Keratinocyte (primary cell): ENCODE measurements around the gene EFNA1. TPM values are rescaled to one million over a fixed set of nuclear protein-coding genes. Genes with fewer than 3 reads are reported as not detected.

Experiments
- DNase-seq: peaks from one replicate; pipeline ENCODE4 v3.0.0-alpha.2; 2011; ENCODE audit warnings: low read depth, missing footprints, low spot score
- FAIRE-seq: peaks from 2 replicates; lab custom pipeline; 2011; peaks lifted over from hg19 to GRCh38; lab: Jason Lieb, UNC
- H2AFZ ChIP-seq: 2 replicates; pipeline ENCODE4 v1.6.0; 2012; ENCODE audit warnings: low read length, control low read depth, inconsistent platforms; ENCODE audit not compliant: control insufficient read depth
- H3K27ac ChIP-seq: 2 replicates; pipeline ENCODE4 v1.5.1; 2011; ENCODE audit warnings: low read length; ENCODE audit not compliant: control insufficient read depth, insufficient read depth
- H3K27me3 ChIP-seq: 3 replicates; pipeline ENCODE4 v1.6.0; 2011; ENCODE audit warnings: low read length; ENCODE audit not compliant: control insufficient read depth, insufficient read depth; ENCODE audit errors: extremely low read depth
- H3K36me3 ChIP-seq, 2 experiments: 2 replicates in 1 of 2; 3 replicates in 1 of 2; pipeline ENCODE4 v1.5.1; 2011; ENCODE audit warnings: low read length in 2 of 2, mild to moderate bottlenecking in 1 of 2; ENCODE audit not compliant: control insufficient read depth in 2 of 2, insufficient read depth in 2 of 2; ENCODE audit errors: extremely low read depth in 1 of 2
- H3K4me1 ChIP-seq: 3 replicates; pipeline ENCODE4 v1.5.1; 2011; ENCODE audit warnings: low read length; ENCODE audit not compliant: control insufficient read depth, insufficient read depth; ENCODE audit errors: extremely low read depth
- H3K4me2 ChIP-seq: 3 replicates; pipeline ENCODE4 v1.6.0; 2011; ENCODE audit warnings: low read depth, low read length; ENCODE audit not compliant: control insufficient read depth, insufficient read depth; ENCODE audit errors: extremely low read depth
- H3K4me3 ChIP-seq, 3 experiments: fragments of 200-600 bp in 1 of 3; sonication (generic) in 1 of 3; 2 replicates in 2 of 3; 3 replicates in 1 of 3; pipeline ENCODE4 v1.5.1; 2011 to 2016; ENCODE audit warnings: low read length in 3 of 3, mild to moderate bottlenecking in 3 of 3, control low read depth in 2 of 3, inconsistent platforms in 1 of 3, low read depth in 1 of 3, mixed read lengths in 1 of 3, mixed run types in 1 of 3, moderate library complexity in 1 of 3; ENCODE audit not compliant: control insufficient read depth in 2 of 3, insufficient read depth in 2 of 3; ENCODE audit errors: extremely low read depth in 1 of 3
- H3K79me2 ChIP-seq: 2 replicates; pipeline ENCODE4 v1.6.0; 2012; ENCODE audit warnings: low read length; ENCODE audit not compliant: control insufficient read depth, insufficient read depth
- H3K9ac ChIP-seq: 3 replicates; pipeline ENCODE4 v1.6.0; 2011; ENCODE audit warnings: low read length; ENCODE audit not compliant: control insufficient read depth, insufficient read depth; ENCODE audit errors: extremely low read depth
- H3K9me1 ChIP-seq: 3 replicates; pipeline ENCODE4 v1.6.0; 2011; ENCODE audit warnings: low read length; ENCODE audit not compliant: control insufficient read depth, insufficient read depth; ENCODE audit errors: extremely low read depth
- H3K9me3 ChIP-seq: 2 replicates; pipeline ENCODE4 v1.5.1; 2012; ENCODE audit warnings: low read depth, low read length; ENCODE audit not compliant: control insufficient read depth
- H4K20me1 ChIP-seq: 3 replicates; pipeline ENCODE4 v1.6.0; 2011; ENCODE audit warnings: low read length; ENCODE audit not compliant: control insufficient read depth, insufficient read depth; ENCODE audit errors: extremely low read depth
- CTCF ChIP-seq, 3 experiments: IDR thresholded peaks in 1 of 3; conservative IDR thresholded peaks in 1 of 3; optimal IDR thresholded peaks in 1 of 3; 2 replicates in 2 of 3; 3 replicates in 1 of 3; pipeline versions ENCODE3 to v1.5.1; 2011; ENCODE audit warnings: low read length in 3 of 3, mild to moderate bottlenecking in 3 of 3, moderate library complexity in 2 of 3, control low read depth in 1 of 3, inconsistent platforms in 1 of 3; ENCODE audit not compliant: insufficient read depth in 2 of 3; ENCODE audit errors: extremely low read depth in 1 of 3
- EZH2 ChIP-seq: IDR thresholded peaks from one replicate; pipeline ENCODE4 v1.6.1; 2012; ENCODE audit warnings: inconsistent platforms, mild to moderate bottlenecking, low read length, moderate library complexity
- dilution Hi-C: fragments of 300-500 bp; cut with MboI; formaldehyde crosslinking; loops from one replicate; pipeline ENCODE4 v1.7.0; 2020; ENCODE audit warnings: low sequenced_read_pairs; ENCODE audit not compliant: extremely low pct_ligation_motif_present
- polyA plus RNA-seq, 5 experiments: library from polyadenylated mRNA; depleted of rRNA in 3 of 5; stranded (reverse) in 3 of 5; stranded (forward) in 1 of 5; unstranded in 1 of 5; fragments of >200 nt; gene quantifications; 1 replicate in 1 of 5; 2 replicates in 3 of 5; 3 replicates in 1 of 5; pipeline versions ENCODE4 v1.2.1 to v1.2.3, GENCODE V29; 2011 to 2012; ENCODE audit warnings: missing spikeins in 2 of 5, low read depth in 1 of 5, low replicate concordance in 1 of 5

EFNA1 gene
- polyA plus RNA-seq, 1 donor (not counting 4 experiments of a cell fraction or from before 2014, with no cell fraction given), result 77.5 TPM

DNA sequence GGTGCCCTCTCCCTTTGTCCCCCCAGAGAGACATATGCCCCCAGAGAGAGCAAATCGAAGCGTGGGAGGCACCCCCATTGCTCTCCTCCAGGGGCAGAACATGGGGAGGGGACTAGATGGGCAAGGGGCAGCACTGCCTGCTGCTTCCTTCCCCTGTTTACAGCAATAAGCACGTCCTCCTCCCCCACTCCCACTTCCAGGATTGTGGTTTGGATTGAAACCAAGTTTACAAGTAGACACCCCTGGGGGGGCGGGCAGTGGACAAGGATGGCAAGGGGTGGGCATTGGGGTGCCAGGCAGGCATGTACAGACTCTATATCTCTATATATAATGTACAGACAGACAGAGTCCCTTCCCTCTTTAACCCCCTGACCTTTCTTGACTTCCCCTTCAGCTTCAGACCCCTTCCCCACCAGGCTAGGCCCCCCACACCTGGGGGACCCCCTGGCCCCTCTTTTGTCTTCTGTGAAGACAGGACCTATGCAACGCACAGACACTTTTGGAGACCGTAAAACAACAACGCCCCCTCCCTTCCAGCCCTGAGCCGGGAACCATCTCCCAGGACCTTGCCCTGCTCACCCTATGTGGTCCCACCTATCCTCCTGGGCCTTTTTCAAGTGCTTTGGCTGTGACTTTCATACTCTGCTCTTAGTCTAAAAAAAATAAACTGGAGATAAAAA lies 40.7 kb upstream of the EFNA1 start:
- dilution Hi-C loops, result no loop called here
- H2AFZ ChIP-seq, result no peak overlapping the region
- FAIRE-seq (no peak), DNase-seq (no peak)
- no peaks in the 10 kb centered on the region for H3K9me1 ChIP-seq
- no peaks in the 10 kb centered on the region for H3K79me2 ChIP-seq
- no peaks in the 10 kb centered on the region for H3K36me3 ChIP-seq
- TF ChIP-seq EZH2 (no peak), CTCF (optimal IDR thresholded peaks at IDR 0.05 in 1 of 3, IDR thresholded peaks at IDR 0.05 in 1 of 3, conservative IDR thresholded peaks at IDR 0.05 in 1 of 3; ENCODE audit: extremely low read depth in 1 of 3, insufficient read depth in 2 of 3, low read length in 3 of 3) (no peak)
- no peak overlapping the region for H3K9ac ChIP-seq
- H3K4me2 ChIP-seq, result no peak overlapping the region
- H3K27me3 ChIP-seq, result peaks cover 7% of the 10 kb centered on the region
- peaks cover 37% of the 10 kb centered on the region for H3K4me1 ChIP-seq
- H4K20me1 ChIP-seq, result no peaks in the 10 kb centered on the region
- no peak overlapping the region for H3K27ac ChIP-seq
- H3K9me3 ChIP-seq, result no peaks in the 10 kb centered on the region
- H3K4me3 ChIP-seq, result no peak overlapping the region

DNA sequence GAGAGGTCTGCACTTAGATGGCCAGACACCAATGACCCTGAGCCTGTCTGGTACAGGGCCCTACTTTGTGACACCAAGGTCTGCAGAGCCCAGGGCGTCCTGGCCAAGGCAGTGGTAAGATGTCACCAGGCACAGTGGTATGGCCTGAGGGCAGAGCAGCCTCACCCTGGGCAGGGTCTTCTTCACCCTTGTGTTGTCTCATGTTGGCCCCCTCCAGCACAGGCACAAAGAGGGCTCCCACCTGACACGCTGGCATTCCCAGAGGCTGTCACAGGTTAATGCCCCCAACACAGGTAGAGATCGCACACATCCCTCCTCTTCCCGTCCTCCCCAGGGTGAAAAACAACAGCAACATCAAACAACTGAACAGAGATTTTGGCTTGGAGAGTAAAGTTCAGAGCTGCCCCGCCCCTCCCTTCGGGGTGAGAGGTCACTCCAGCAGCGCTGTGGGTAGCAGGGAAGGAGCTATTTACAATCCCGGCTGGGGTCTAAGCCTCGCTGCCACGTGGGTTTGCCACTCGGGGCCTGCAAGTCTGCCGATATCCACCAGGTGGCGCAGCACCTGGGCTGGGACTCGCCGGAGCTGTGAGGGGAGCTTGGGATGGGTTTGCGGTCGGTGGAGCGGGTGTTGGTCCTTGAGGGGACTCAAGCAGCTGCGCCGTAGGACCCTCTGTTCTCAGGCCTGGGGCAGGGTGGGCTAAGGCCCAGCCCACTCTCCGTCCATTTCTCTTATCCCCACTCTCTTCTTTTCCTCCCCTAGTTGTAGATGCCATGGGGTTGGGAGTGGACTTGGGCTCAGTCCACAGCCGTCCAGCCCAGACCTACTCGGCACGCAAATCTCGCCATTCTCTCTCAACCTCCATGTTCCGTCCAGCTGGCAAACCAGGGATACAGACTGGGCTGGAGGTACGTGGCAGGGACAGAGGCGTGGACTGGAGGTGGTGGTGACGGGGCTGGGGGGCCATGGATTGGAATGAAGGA lies 36.3 kb upstream of the EFNA1 start:
- Histone ChIP-seq H3K4me3 (no peak overlapping the region), H3K36me3 (no peaks in the 10 kb centered on the region), H3K9ac (peak overlapping the region; percentile 42), H3K27ac (no peak overlapping the region), H3K9me3 (no peaks in the 10 kb centered on the region), H4K20me1 (no peaks in the 10 kb centered on the region), H3K4me2 (peak overlapping the region; percentile 55), H3K9me1 (no peaks in the 10 kb centered on the region), H3K4me1 (peaks cover 9% of the 10 kb centered on the region), H3K27me3 (peaks cover 3% of the 10 kb centered on the region), H2AFZ (peak overlapping the region; percentile 86), H3K79me2 (no peaks in the 10 kb centered on the region)
- TF ChIP-seq CTCF (optimal IDR thresholded peaks at IDR 0.05 in 1 of 3, IDR thresholded peaks at IDR 0.05 in 1 of 3, conservative IDR thresholded peaks at IDR 0.05 in 1 of 3; ENCODE audit: extremely low read depth in 1 of 3, insufficient read depth in 2 of 3, low read length in 3 of 3) (peak; percentile 94 to 98 (median 96)), EZH2 (no peak)
- dilution Hi-C loops, result no loop called here
- no peak for DNase-seq
- no peak for FAIRE-seq
